Neural cell (in vitro differentiated cells): ENCODE measurements around the gene RAB33B. TPM values are rescaled to one million over a fixed set of nuclear protein-coding genes. Genes with fewer than 3 reads are reported as not detected.

Source experiments
- H2AFZ ChIP-seq: fragments of 200-600, 300-800 bp; sonication (generic), shearing (Covaris generic); 2 replicates; pipeline ENCODE4 v1.6.0; 2014; ENCODE audit warnings: low read depth, mild to moderate bottlenecking, antibody characterized with exemption, low read length, moderate library complexity
- H3F3A ChIP-seq: fragments of 200-600 bp; shearing (Covaris generic); 2 replicates; pipeline ENCODE4 v1.6.1; 2016; ENCODE audit warnings: mild to moderate bottlenecking, moderate library complexity, mixed read lengths, antibody characterized with exemption, low read length; ENCODE audit not compliant: insufficient read depth, poor library complexity, severe bottlenecking
- H3K27ac ChIP-seq: fragments of 200-600, 300-800 bp; sonication (generic), shearing (Covaris generic); 2 replicates; pipeline ENCODE4 v1.5.1; 2014; ENCODE audit warnings: mild to moderate bottlenecking, low read length, moderate library complexity
- H3K27me3 ChIP-seq: fragments of 300-800, 200-600 bp; sonication (generic), shearing (Covaris generic); 2 replicates; pipeline ENCODE4 v1.6.0; 2014; ENCODE audit warnings: mild to moderate bottlenecking, low read depth, low read length, moderate library complexity; ENCODE audit not compliant: insufficient read depth
- H3K36me3 ChIP-seq: fragments of 300-800, 200-600 bp; sonication (generic), shearing (Covaris generic); 2 replicates; pipeline ENCODE4 v1.5.1; 2014; ENCODE audit warnings: mild to moderate bottlenecking, antibody characterized with exemption, low read length, moderate library complexity; ENCODE audit not compliant: insufficient read depth
- H3K4me2 ChIP-seq: fragments of 300-800, 200-600 bp; sonication (generic), shearing (Covaris generic); 2 replicates; pipeline ENCODE4 v1.6.0; 2014; ENCODE audit warnings: mild to moderate bottlenecking, low read length
- H3K4me3 ChIP-seq: fragments of 300-800, 200-600 bp; sonication (generic), shearing (Covaris generic); 2 replicates; pipeline ENCODE4 v1.5.1; 2014; ENCODE audit warnings: mild to moderate bottlenecking, low read length, moderate library complexity
- H3K79me2 ChIP-seq: fragments of 200-600 bp; shearing (Covaris generic); replicated peaks from 2 replicates; pipeline ENCODE4 v1.6.0; 2014; ENCODE audit warnings: mild to moderate bottlenecking, low read length, moderate library complexity; ENCODE audit not compliant: insufficient read depth
- H3K9ac ChIP-seq: fragments of 300-800, 200-600 bp; sonication (generic), shearing (Covaris generic); 2 replicates; pipeline ENCODE4 v1.6.1; 2016; ENCODE audit warnings: mild to moderate bottlenecking, low read length, mixed read lengths
- H3K9me2 ChIP-seq: fragments of 200-600 bp; shearing (Covaris generic); 2 replicates; pipeline ENCODE4 v1.6.1; 2016; ENCODE audit warnings: mild to moderate bottlenecking, low read length, mixed read lengths; ENCODE audit not compliant: insufficient read depth
- H3K9me3 ChIP-seq: fragments of 200-600, 300-800 bp; sonication (generic), shearing (Covaris generic); 2 replicates; pipeline ENCODE4 v1.6.1; 2016; ENCODE audit warnings: mild to moderate bottlenecking, mixed run types, low read length, moderate library complexity, mixed read lengths
- H4K20me1 ChIP-seq: fragments of 200-600 bp; shearing (Covaris generic); 2 replicates; pipeline ENCODE4 v1.6.1; 2016; ENCODE audit warnings: mild to moderate bottlenecking, mixed run types; ENCODE audit not compliant: insufficient read depth
- CTCF ChIP-seq: fragments of 450-650 bp; IDR thresholded peaks from 2 replicates; pipeline ENCODE4 v1.5.1; 2014; ENCODE audit warnings: antibody characterized with exemption, mild to moderate bottlenecking, moderate library complexity; ENCODE audit not compliant: poor library complexity, severe bottlenecking
- EP300 ChIP-seq: fragments of 450-650 bp; conservative IDR thresholded peaks from 2 replicates; pipeline ENCODE4 v1.6.1; 2014; ENCODE audit warnings: antibody characterized with exemption, mild to moderate bottlenecking, moderate library complexity; ENCODE audit not compliant: poor library complexity, severe bottlenecking
- EZH2 ChIP-seq: fragments of 200-600, 300-800 bp; shearing (Covaris generic), sonication (generic); IDR thresholded peaks from 2 replicates; pipeline ENCODE4 v1.6.1; 2014; ENCODE audit warnings: antibody characterized with exemption, low read length, borderline replicate concordance, mild to moderate bottlenecking; ENCODE audit not compliant: insufficient read depth, poor library complexity, severe bottlenecking
- MXI1 ChIP-seq: fragments of 450-650 bp; conservative IDR thresholded peaks from 2 replicates; pipeline ENCODE4 v1.6.1; 2014; ENCODE audit warnings: antibody characterized with exemption, mild to moderate bottlenecking; ENCODE audit not compliant: poor library complexity, severe bottlenecking
- POLR2AphosphoS5 ChIP-seq: IDR thresholded peaks from 2 replicates; pipeline ENCODE4 v1.6.1; 2012
- RAD21 ChIP-seq: fragments of 450-650 bp; conservative IDR thresholded peaks from 2 replicates; pipeline ENCODE4 v1.6.1; 2014; ENCODE audit warnings: antibody characterized with exemption, mild to moderate bottlenecking, moderate library complexity
- REST ChIP-seq: IDR thresholded peaks from 2 replicates; pipeline ENCODE4 v1.6.1; 2012; ENCODE audit warnings: borderline replicate concordance
- SMC3 ChIP-seq: fragments of 450-650 bp; conservative IDR thresholded peaks from 2 replicates; pipeline ENCODE4 v1.6.1; 2014; ENCODE audit warnings: antibody characterized with exemption, mild to moderate bottlenecking, moderate library complexity; ENCODE audit not compliant: poor library complexity
- TAF1 ChIP-seq: IDR thresholded peaks from 2 replicates; pipeline ENCODE4 v1.6.1; 2012; ENCODE audit warnings: low read depth
- polyA plus RNA-seq: library from polyadenylated mRNA; depleted of rRNA; stranded (reverse); fragments of >200 nt; gene quantifications from 2 replicates; pipeline ENCODE4 v1.2.3, GENCODE V29; 2014

The RAB33B gene
- polyA plus RNA-seq, 1 donor from 2014 or later, result 8.6 TPM

- H3K9ac ChIP-seq, result no peak overlapping the region
- H3K4me3 ChIP-seq, result no peak overlapping the region
- no peak overlapping the region for H3K4me2 ChIP-seq
- H2AFZ ChIP-seq, result no peak overlapping the region
- H3K79me2 ChIP-seq, result no peaks in the 10 kb centered on the region
- no peaks in the 10 kb centered on the region for H4K20me1 ChIP-seq
- H3K36me3 ChIP-seq, result peaks cover 20% of the 10 kb centered on the region
- no peak overlapping the region for H3K27ac ChIP-seq
- H3F3A ChIP-seq, result no peaks in the 10 kb centered on the region
- no peaks in the 10 kb centered on the region for H3K27me3 ChIP-seq
- H3K9me3 ChIP-seq, result no peaks in the 10 kb centered on the region
- H3K9me2 ChIP-seq, result no peaks in the 10 kb centered on the region
- TF ChIP-seq SMC3 (no peak), RAD21 (no peak), EP300 (no peak), TAF1 (no peak), POLR2AphosphoS5 (no peak), MXI1 (no peak), EZH2 (no peak), CTCF (no peak), REST (no peak)
Measured at GRCh38 chr4:139524062-139524631, 70.2 kb downstream of the RAB33B start.

- H4K20me1 ChIP-seq, result no peaks in the 10 kb centered on the region
- no peaks in the 10 kb centered on the region for H3K27me3 ChIP-seq
- no peak overlapping the region for H3K27ac ChIP-seq
- H3K9me3 ChIP-seq, result no peaks in the 10 kb centered on the region
- H2AFZ ChIP-seq, result no peak overlapping the region
- no peak overlapping the region for H3K4me2 ChIP-seq
- no peaks in the 10 kb centered on the region for H3F3A ChIP-seq
- H3K79me2 ChIP-seq, result no peaks in the 10 kb centered on the region
- H3K4me3 ChIP-seq, result no peak overlapping the region
- no peak overlapping the region for H3K9ac ChIP-seq
- peaks cover 20% of the 10 kb centered on the region for H3K36me3 ChIP-seq
- no peak for TF ChIP-seq RAD21
- no peak for TF ChIP-seq EP300
- TF ChIP-seq MXI1, result no peak
- TF ChIP-seq REST, result no peak
- no peak for TF ChIP-seq CTCF
- no peak for TF ChIP-seq TAF1
- TF ChIP-seq SMC3, result no peak
- no peak for TF ChIP-seq POLR2AphosphoS5
- no peak for TF ChIP-seq EZH2
- H3K9me2 ChIP-seq, result no peaks in the 10 kb centered on the region
Measured at GRCh38 chr4:139525414-139525813, 71.5 kb downstream of the RAB33B start.
